ENCODE data around the gene DRC1.
"Not testable (repeated sequence)": the region's sequence is repeated elsewhere in the genome, so short reads cannot be mapped to it uniquely, and the experiment has no call there.

Gene DRC1
- total RNA-seq = 0.06 to 0.09 reads per million in 2 experiments

DNA sequence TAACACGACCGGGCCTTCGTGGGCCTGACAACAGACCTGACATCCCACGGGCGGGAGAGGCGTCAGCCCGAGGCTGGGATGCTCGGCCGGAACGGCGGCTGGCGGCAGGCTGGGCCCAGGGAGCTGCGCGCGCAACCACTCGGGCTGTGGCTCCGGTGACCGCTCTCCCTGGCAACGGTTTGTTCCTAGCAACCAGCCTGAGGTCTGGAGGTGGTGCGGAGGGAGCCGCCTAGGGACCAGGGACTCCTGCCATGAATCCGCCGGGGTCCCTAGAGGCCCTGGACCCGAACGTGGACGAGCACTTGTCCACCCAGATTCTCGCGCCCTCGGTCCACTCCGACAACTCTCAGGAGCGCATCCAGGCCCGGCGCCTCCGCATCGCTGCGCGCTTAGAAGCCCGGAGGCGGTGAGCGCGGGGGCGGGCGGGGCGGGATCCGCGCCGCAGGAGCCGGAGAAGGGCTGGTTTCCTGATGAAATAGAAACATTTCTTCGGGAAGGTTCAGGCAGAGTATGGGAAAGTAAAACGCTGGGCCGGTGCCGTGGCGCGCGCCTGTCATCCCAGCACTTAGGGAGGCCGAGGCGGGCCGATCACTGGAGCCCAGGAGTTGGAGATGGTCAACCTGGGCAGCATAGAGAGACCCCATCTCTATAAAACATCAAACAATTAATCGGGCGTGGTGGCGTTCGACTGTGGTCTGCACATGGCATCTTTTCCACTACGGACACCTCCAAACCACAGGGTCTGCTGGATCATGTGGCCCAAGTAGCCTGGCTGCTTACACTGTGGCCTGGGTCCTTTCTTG lies at the start of gene DRC1:
DRC1 (plus strand) TSS at position 182 of the 803 bp plus-strand sequence; CDS start at position 252, 70 bp downstream.
- DNase-seq (ENCODE audit: low read depth) = no peak

- DNase-seq (ENCODE audit: low read depth) = no peak
Observed at GRCh38 chr2:26352892-26353291, 48.8 kb upstream of the DRC1 start.

DNA sequence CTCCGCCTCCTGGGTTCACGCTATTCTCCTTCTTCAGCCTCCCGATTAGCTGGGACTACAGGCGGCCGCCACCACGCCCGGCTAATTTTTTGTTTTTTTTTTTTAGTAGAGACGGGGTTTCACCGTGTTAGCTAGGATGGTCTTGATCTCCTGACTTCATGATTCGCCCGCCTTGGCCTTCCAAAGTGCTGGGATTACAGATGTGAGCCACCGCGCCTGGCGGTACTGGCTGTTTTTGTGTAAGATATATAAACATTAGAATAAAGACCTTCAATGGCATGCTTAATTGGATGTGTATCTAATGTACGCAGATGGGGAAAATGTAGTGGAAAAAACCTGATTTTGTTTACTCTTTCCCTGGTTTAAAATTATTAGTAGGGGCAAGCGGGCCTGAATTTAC lies 47.3 kb upstream of the DRC1 start:
- not testable (repeated sequence) for DNase-seq (ENCODE audit: low read depth)

GRCh38 chr2:26355038-26355995 lies 46.4 kb upstream of the DRC1 start:
- no peak for DNase-seq (ENCODE audit: low read depth)

GRCh38 chr2:26356111-26356510 lies 45.6 kb upstream of the DRC1 start:
- no peak for DNase-seq (ENCODE audit: low read depth)

DNA sequence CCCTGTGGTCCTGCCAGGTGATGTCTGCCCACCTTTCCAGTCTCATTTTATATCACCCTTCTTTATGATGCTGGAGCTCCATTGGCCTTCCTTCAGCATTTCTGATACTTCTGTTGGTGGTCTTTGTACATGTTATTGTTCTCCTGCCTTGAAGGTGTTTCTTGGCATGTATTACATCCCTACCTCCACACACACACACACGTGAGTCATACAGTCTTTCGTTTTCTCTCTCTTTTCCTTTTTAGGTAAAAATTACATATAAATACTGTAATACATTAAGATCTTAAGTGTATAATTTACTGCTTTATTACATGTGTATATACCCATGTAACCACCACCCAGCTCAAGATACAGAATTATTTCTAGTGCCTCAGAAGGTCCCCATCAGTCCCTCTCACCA lies 44.9 kb upstream of the DRC1 start:
- DNase-seq (ENCODE audit: low read depth) = no peak

DNA sequence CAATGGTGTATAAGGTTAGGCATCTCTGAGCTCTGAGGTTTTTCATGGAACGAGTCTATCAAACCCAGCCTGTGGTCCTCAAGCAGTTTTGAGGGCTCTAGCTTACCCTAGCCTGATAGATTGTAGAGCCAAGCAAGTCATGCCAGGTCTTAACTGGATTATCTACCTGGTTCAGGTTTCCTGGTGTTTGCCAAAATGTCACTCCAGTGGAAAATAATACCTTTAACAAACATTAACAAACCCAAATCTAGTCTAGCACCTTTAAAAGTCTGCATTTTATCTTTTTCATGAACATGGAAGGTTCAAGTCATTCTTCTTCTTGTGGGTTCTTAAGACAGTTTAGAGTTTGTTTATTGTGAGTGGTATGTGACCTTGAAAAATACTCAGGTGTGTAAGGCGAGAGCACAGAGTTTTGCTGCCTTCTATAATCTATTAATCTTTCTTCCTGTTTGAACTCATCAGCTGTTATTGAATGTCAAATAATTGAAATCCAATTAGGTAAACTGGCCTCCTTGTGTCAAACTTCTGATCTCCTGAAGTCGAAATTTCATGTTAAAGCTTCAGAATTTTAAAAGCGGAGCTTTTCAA lies 41.7 kb upstream of the DRC1 start:
- no peak for DNase-seq (ENCODE audit: low read depth)

GRCh38 chr2:26363323-26363722 lies 38.4 kb upstream of the DRC1 start:
- DNase-seq (ENCODE audit: low read depth) = no peak

DNA sequence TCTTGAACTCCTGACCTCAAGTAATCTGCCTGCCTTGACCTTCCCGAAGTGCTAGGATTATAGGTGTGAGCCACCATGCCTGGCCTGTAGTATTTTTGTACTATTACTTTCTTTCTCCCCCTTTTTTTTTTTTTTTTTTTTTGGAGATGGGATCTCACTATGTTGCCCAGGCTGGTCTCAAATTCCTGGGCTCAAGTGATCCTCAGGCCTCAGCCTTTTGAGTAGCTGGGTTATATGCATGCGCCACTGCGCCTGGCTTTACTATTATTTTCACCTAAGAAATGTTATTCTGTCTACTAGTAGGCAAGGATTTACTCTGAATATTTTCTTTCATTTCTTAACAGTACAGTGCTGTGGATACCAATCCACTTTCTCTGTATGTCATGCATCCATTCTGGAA lies 37.8 kb upstream of the DRC1 start:
- DNase-seq (ENCODE audit: low read depth) = no peak

- no peak for DNase-seq (ENCODE audit: low read depth)
Observed at GRCh38 chr2:26364669-26365068, 37.1 kb upstream of the DRC1 start.

DNA sequence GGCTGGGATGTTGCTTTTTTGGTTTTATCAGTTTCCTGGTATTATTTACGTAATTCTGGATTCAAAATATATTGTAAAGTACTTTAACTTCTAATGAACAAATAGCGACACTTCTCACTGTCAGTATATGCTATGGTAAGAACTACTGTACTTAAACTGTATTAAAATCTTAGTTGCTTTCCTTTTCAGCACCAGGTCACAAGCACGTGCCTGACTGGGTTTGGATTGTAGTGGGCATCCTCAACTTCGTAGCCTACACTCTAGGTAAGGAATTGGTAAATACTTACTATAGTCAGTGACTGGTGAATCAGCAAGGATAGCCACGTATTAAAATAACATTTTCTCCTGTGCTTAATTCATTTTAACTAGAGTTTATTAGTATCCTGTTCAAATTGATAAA lies 34.8 kb upstream of the DRC1 start:
- no peak for DNase-seq (ENCODE audit: low read depth)

- not testable (repeated sequence) for DNase-seq (ENCODE audit: low read depth)
Observed at GRCh38 chr2:26369664-26370063, 32.1 kb upstream of the DRC1 start.

DNA sequence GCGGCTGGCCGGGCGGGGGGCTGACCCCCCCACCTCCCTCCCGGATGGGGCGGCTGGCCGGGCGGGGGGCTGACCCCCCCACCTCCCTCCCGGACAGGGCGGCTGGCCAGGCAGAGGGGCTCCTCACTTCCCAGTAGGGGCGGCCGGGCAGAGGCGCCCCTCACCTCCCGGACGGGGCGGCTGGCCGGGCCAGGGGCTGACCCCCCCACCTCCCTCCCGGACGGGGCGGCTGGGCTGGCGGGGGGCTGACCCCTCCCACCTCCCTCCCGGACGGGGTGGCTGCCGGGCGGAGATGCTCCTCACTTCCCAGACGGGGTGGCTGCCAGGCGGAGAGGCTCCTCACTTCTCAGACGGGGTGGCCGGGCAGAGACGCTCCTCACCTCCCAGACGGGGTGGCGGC lies 30.8 kb upstream of the DRC1 start:
- not testable (repeated sequence) for DNase-seq (ENCODE audit: low read depth)

- no peak for DNase-seq (ENCODE audit: low read depth)
Observed at GRCh38 chr2:26376799-26377198, 24.9 kb upstream of the DRC1 start.

- DNase-seq (ENCODE audit: low read depth) = no peak
Observed at GRCh38 chr2:26380281-26380680, 21.4 kb upstream of the DRC1 start.

GRCh38 chr2:26382564-26382963 lies 19.2 kb upstream of the DRC1 start:
- DNase-seq (ENCODE audit: low read depth) = no peak

DNA sequence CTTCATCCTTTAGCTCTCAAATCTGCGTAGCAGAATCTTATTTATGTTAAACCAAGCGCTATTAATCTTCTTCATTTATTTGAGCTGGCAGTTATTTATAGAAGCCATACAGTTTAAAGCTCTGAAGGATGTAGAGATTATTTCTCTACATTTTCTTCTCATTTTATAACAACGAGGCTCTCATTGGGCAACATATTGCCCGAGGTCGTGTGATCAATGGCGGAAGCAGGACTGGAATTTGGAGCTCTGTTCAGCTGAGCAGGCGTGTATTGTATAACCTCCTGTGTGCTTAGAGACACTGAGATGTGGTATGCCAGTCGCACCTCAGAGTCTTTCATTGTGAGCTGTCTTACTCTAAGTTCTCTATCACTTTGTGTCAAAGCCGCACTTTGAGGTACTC lies 17.5 kb upstream of the DRC1 start:
- DNase-seq (ENCODE audit: low read depth) = no peak

- no peak for DNase-seq (ENCODE audit: low read depth)
Observed at GRCh38 chr2:26384597-26384996, 17.1 kb upstream of the DRC1 start.

GRCh38 chr2:26387189-26387588 lies 14.5 kb upstream of the DRC1 start:
- DNase-seq (ENCODE audit: low read depth) = no peak

DNA sequence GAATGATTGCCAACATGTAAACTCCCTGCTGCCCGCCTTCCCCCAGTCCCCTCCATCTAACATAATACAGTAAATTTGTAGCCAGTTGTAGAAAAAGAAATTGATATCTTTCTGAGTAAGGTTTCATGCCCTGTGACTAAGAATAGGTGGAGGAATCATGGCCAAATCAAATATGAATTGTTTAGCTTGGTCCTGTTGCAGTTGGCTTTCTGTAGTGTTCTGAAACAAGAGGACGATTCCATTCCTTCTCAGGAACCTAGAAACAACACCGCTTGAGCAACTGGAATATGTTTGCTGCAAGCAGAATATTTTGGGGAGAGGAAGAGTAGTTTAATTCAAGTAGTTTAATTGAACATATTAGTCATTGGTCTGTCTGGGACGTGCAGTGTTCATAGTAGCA lies 7.0 kb upstream of the DRC1 start:
- DNase-seq (ENCODE audit: low read depth) = no peak

- DNase-seq (ENCODE audit: low read depth) = no peak
Observed at GRCh38 chr2:26395394-26395793, 6.3 kb upstream of the DRC1 start.

DNA sequence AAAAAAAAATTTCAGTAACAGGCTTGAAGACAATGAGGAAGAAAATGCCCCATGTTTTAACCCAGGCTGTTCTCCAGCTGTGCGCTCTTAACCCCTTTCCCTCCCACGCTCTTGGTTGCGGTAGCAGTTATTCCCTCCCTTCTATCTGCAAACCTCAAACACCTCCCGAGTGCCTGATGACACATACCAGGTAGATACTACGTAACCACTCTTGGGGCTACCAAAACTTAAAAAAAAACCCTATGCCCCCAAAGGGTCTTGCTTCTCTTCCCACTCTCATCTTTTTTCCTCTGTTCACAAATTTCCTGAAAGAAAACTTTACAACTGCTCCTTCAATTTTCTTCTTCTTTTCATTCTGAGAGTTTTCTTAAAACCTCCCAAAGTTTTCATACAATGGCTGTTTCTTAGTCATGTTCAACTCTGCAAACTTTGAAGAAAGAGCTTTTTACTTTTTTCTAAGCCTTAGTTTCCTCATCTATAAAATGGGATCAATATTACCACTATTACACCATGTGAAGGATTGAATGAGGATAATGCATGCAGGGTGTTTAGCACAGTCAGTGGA lies 4.9 kb upstream of the DRC1 start:
- DNase-seq (ENCODE audit: low read depth) = no peak
